ENCODE results near the gene CACHD1.
"Not testable (repeated sequence)": the region's sequence is repeated elsewhere in the genome, so short reads cannot be mapped to it uniquely, and the experiment has no call there.

The CACHD1 gene

GRCh38 chr1:64701886-64702285 is 232.0 kb downstream of the CACHD1 start:
- DNase-seq (ENCODE audit: low spot score), result no peak

- DNase-seq (ENCODE audit: low spot score), result not testable (repeated sequence)
Observed at GRCh38 chr1:64702670-64703069, 232.7 kb downstream of the CACHD1 start.

GRCh38 chr1:64703600-64703999 is 233.7 kb downstream of the CACHD1 start:
- no peak for DNase-seq (ENCODE audit: low spot score)

GRCh38 chr1:64705591-64705990 is 235.7 kb downstream of the CACHD1 start:
- DNase-seq (ENCODE audit: low spot score), result no peak

- DNase-seq (ENCODE audit: low spot score), result no peak
Observed at GRCh38 chr1:64711266-64711665, 241.3 kb downstream of the CACHD1 start.

- DNase-seq (ENCODE audit: low spot score), result no peak
Observed at GRCh38 chr1:64712049-64712448, 242.1 kb downstream of the CACHD1 start.

GRCh38 chr1:64715186-64715585 is 245.3 kb downstream of the CACHD1 start:
- no peak for DNase-seq (ENCODE audit: low spot score)

GRCh38 chr1:64721135-64721534 is 251.2 kb downstream of the CACHD1 start:
- no peak for DNase-seq (ENCODE audit: low spot score)

GRCh38 chr1:64721576-64722145 is 251.7 kb downstream of the CACHD1 start:
- no peak for DNase-seq (ENCODE audit: low spot score)

- DNase-seq (ENCODE audit: low spot score), result no peak
Observed at GRCh38 chr1:64727861-64728260, 257.9 kb downstream of the CACHD1 start.

GRCh38 chr1:64733581-64734286 is 263.8 kb downstream of the CACHD1 start:
- no peak for DNase-seq (ENCODE audit: low spot score)

GRCh38 chr1:64734287-64734652 is 264.3 kb downstream of the CACHD1 start:
- DNase-seq (ENCODE audit: low spot score), result no peak

GRCh38 chr1:64740687-64741086 is 270.8 kb downstream of the CACHD1 start:
- DNase-seq (ENCODE audit: low spot score), result not testable (repeated sequence)
